K562 (cell line): ENCODE results near the gene FUT8. TPM values are rescaled to one million over a fixed set of nuclear protein-coding genes. Genes with fewer than 3 reads are reported as not detected.

ENCODE experiments used
- ATAC-seq: fragments of 200-7000 bp; cut with Tn5 transposase; 3 replicates; pipeline ENCODE4 v1.9.1; 2020; ENCODE audit warnings: moderate library complexity
- BruUV-seq: library from RNA; stranded (reverse); fragments of 400-500 nt; replicated peaks from 2 replicates; lab custom pipeline; 2021; lab: Mats Ljungman, UMichigan
- CTCF ChIA-PET: fragments of 300-600 bp; formaldehyde crosslinking; extraction: SDS; loops from one replicate; lab custom pipeline; 2021; ENCODE audit warnings: low intra/inter-chr PET ratio; lab: Yijun Ruan, JAX
- POLR2A ChIA-PET: fragments of 300-600, 350-650 bp; sonication (Branson Sonifier 250); formaldehyde crosslinking; extraction: SDS; loops from one replicate; lab custom pipeline; 2021; ENCODE audit warnings: antibody characterized with exemption, inconsistent platforms; lab: Yijun Ruan, JAX
- DNase-seq, 4 experiments: peaks; one replicate each; pipeline versions ENCODE4 v3.0.0 to v3.0.0-alpha.2; 2011 to 2018; ENCODE audit warnings: low spot score in 3 of 4, mixed read lengths in 3 of 4; ENCODE audit errors: extremely low read depth in 1 of 4
- FAIRE-seq: peaks from 2 replicates; lab custom pipeline; 2011; peaks lifted over from hg19 to GRCh38; lab: Jason Lieb, UNC
- H2AFZ ChIP-seq: 2 replicates; pipeline ENCODE4 v1.6.0; 2011; ENCODE audit warnings: low read depth, low read length, control low read depth, inconsistent platforms
- H3K27ac ChIP-seq: fragments of 200-600 bp; 3 replicates; pipeline ENCODE4 v1.8.0; 2011; ENCODE audit warnings: low read depth, mild to moderate bottlenecking, control low read depth, inconsistent platforms, low read length, moderate library complexity, mixed read lengths; ENCODE audit errors: extremely low read depth
- H3K27me3 ChIP-seq, 2 experiments: fragments of 300-600 bp in 1 of 2; 2 replicates in 1 of 2; 3 replicates in 1 of 2; pipeline versions ENCODE4 v1.6.0 to v1.8.0; 2011; ENCODE audit warnings: inconsistent platforms in 2 of 2, low read length in 2 of 2, mild to moderate bottlenecking in 1 of 2, mixed read lengths in 1 of 2, moderate library complexity in 1 of 2; ENCODE audit not compliant: control insufficient read depth in 2 of 2, insufficient read depth in 2 of 2
- H3K36me3 ChIP-seq: fragments of 300-600 bp; 3 replicates; pipeline ENCODE4 v1.8.0; 2011; ENCODE audit warnings: mild to moderate bottlenecking, low read length, inconsistent platforms; ENCODE audit not compliant: control insufficient read depth, insufficient read depth
- H3K4me1 ChIP-seq, 2 experiments: fragments of 200-600 bp in 1 of 2; replicated peaks in 1 of 2; 2 replicates in 1 of 2; 3 replicates in 1 of 2; pipeline versions ENCODE4 v1.5.1 to v1.8.0; 2011; ENCODE audit warnings: inconsistent platforms in 2 of 2, low read length in 2 of 2, mild to moderate bottlenecking in 1 of 2, mixed read lengths in 1 of 2, moderate library complexity in 1 of 2; ENCODE audit not compliant: control insufficient read depth in 2 of 2, insufficient read depth in 2 of 2
- H3K4me2 ChIP-seq: 2 replicates; pipeline ENCODE4 v1.6.1; 2011; ENCODE audit warnings: low read length, control low read depth, inconsistent platforms, mixed read lengths; ENCODE audit not compliant: insufficient read depth
- H3K4me3 ChIP-seq: fragments of 200-600 bp; sonication (generic), shearing (Covaris generic); 2 replicates; pipeline ENCODE4 v1.5.1; 2016; ENCODE audit warnings: control low read depth, inconsistent platforms
- H3K79me2 ChIP-seq: fragments of 200-600 bp; 3 replicates; pipeline ENCODE4 v1.8.0; 2011; ENCODE audit warnings: low read length, inconsistent platforms; ENCODE audit not compliant: control insufficient read depth, insufficient read depth
- H3K9ac ChIP-seq, 2 experiments: 2 replicates each; pipeline versions ENCODE4 v1.6.0 to v1.6.1; 2011; ENCODE audit warnings: low read depth in 2 of 2, low read length in 2 of 2, control low read depth in 1 of 2, inconsistent platforms in 1 of 2, mild to moderate bottlenecking in 1 of 2, mixed read lengths in 1 of 2; ENCODE audit not compliant: insufficient read depth in 1 of 2
- H3K9me1 ChIP-seq: one replicate; pipeline ENCODE4 v1.6.0; 2011; ENCODE audit warnings: inconsistent platforms, mild to moderate bottlenecking, low read length, moderate library complexity; ENCODE audit not compliant: control insufficient read depth, insufficient read depth
- H3K9me3 ChIP-seq: replicated peaks from 2 replicates; pipeline ENCODE4 v1.5.1; 2011; ENCODE audit warnings: low read depth, low read length, inconsistent platforms; ENCODE audit not compliant: control insufficient read depth, insufficient read depth
- H4K20me1 ChIP-seq: replicated peaks from 2 replicates; pipeline ENCODE4 v1.6.1; 2011; ENCODE audit warnings: low read length, inconsistent platforms, mixed read lengths; ENCODE audit not compliant: control insufficient read depth, insufficient read depth
- NRF1 ChIP-seq, 2 experiments: fragments of 450-650 bp; IDR thresholded peaks in 1 of 2; conservative IDR thresholded peaks in 1 of 2; 2 replicates each; pipeline ENCODE4 v1.6.1; 2014; ENCODE audit warnings: mild to moderate bottlenecking in 2 of 2
- WGBS: fragments of 100-300 bp; shearing (Covaris generic); methylation state at CpG from one replicate; pipeline ENCODE4 v1.1.6; 2016; ENCODE audit warnings: low coverage, mixed read lengths; ENCODE audit not compliant: insufficient coverage; ENCODE audit errors: missing lambda C conversion rate; 5-methylcytosine and 5-hydroxymethylcytosine counted together
- in situ Hi-C: fragments of 300-500 bp; cut with MboI; formaldehyde crosslinking; loops from 4 replicates; pipeline ENCODE4 v1.15.0; 2018; ENCODE audit warnings: inconsistent platforms, mixed read lengths
- intact Hi-C: fragments of 100-400 bp; cut with micrococcal nuclease; formaldehyde crosslinking; loops from 2 replicates; pipeline ENCODE4 v1.14.2; 2022
- polyA plus RNA-seq, 8 experiments: library from polyadenylated mRNA; depleted of rRNA in 4 of 8; stranded (reverse) in 5 of 8; unstranded in 3 of 8; fragments of >200 nt; fragmentation: Nextera tagmentation in 2 of 8; fragmentation: Illumina TruSeq in 1 of 8; extraction: Ambion mirVana in 2 of 8; extraction: Trizol in 1 of 8; gene quantifications; 2 replicates each; pipeline versions ENCODE4 v1.2.1 to v1.2.3, GENCODE V29; 2011 to 2014; ENCODE audit warnings: inconsistent platforms in 1 of 8, missing spikeins in 1 of 8
- total RNA-seq, 7 experiments: library from RNA; depleted of rRNA in 6 of 7; stranded (reverse); fragments of >200 nt in 6 of 7; fragmentation: Illumina TruSeq in 2 of 7; extraction: Trizol in 2 of 7; gene quantifications; 2 replicates each; pipeline versions ENCODE4 v1.2.1 to v1.2.3, GENCODE V29; 2011 to 2021; ENCODE audit warnings: low replicate concordance in 1 of 7
- TF ChIP-seq, protein P1 (sequence below): sonication (generic); formaldehyde crosslinking; IDR thresholded peaks from 2 replicates; pipeline ENCODE4 v1.8.1; 2022; ENCODE audit warnings: missing genetic modification reagents
- TF ChIP-seq, protein P2 (sequence below): sonication (generic); formaldehyde crosslinking; IDR thresholded peaks from 2 replicates; pipeline ENCODE4 v1.8.0; 2023; ENCODE audit warnings: mild to moderate bottlenecking, missing genetic modification reagents

Gene FUT8
- total and polyA plus RNA-seq, 9 of the 15 experiments (the other 6 are each of a cell fraction or from before 2014, with no cell fraction given) = 4.1 to 15.2 (median 7.8) TPM

DNA sequence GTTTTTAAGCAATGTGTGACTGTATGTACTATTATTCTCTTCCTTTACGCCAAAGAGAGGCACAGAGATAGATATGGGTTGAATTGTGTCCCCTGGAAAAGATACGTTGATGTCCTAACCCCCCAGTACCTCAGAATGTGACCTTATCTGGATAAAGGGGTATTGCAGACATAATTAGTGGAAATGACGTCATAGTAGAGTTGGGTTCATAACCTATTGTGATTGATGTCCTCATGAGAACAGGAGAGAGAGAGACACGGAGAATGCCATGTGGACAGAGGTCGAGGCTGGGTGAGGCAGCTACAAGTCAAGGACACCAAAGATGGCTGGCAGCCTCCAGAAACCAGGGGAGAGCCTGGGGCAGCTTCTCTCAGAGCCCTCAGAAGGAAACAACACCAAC, 376.3 kb downstream of the FUT8 start (continued):
- TF ChIP-seq, protein P1, sequence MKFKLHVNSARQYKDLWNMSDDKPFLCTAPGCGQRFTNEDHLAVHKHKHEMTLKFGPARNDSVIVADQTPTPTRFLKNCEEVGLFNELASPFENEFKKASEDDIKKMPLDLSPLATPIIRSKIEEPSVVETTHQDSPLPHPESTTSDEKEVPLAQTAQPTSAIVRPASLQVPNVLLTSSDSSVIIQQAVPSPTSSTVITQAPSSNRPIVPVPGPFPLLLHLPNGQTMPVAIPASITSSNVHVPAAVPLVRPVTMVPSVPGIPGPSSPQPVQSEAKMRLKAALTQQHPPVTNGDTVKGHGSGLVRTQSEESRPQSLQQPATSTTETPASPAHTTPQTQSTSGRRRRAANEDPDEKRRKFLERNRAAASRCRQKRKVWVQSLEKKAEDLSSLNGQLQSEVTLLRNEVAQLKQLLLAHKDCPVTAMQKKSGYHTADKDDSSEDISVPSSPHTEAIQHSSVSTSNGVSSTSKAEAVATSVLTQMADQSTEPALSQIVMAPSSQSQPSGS (CRISPR knock-in tag) = no peak
- TF ChIP-seq, all 486 proteins: peak for 3

DNA sequence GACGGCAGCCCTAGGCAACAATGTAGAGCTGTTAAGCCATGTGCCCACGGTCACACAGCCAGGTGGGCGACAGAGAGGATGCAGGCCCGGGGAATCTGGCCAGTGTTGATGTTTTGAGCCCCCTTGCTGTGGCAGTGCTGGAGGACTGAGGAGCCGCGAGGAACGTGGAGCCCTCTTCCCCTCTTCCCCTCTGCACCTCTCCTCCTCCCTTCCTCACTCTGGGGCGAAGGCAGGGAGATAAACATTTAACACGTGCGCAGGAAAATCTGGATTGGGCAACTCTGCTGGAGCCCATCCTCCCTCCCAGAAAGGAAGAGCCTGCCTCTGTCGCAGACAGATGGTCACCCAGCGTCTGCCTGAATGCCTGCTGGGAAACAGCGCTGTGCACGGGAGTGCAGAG, 376.8 kb downstream of the FUT8 start:
- Histone ChIP-seq H3K9me3 (no peaks in the 10 kb centered on the region), H3K79me2 (no peaks in the 10 kb centered on the region), H4K20me1 (no peaks in the 10 kb centered on the region), H3K9ac (no peak overlapping the region), H3K4me1 (no peaks in the 10 kb centered on the region; a peak in 1 of 5 replicates), H3K27me3 (peaks cover 0 to 23% of the 10 kb centered on the region in 2 experiments; a peak in 2 of 5 replicates), H2AFZ (no peak overlapping the region), H3K4me3 (no peak overlapping the region), H3K27ac (no peak overlapping the region), H3K4me2 (no peak overlapping the region)
- 6% methylated on average over 7 of the region's 14 CpGs for WGBS
- no peak for DNase-seq
- CTCF ChIA-PET = no interaction called here
- in situ Hi-C loops = no loop called here
- no peak for FAIRE-seq
- POLR2A ChIA-PET = interaction anchor here (0.6 kb wide), 1 partner anchor 599 kb away, joined by 3 read pairs; no protein-coding TSS in a partner anchor
- no TSS peak for BruUV-seq
- 0 out of 4 replicates have a peak, but pooled peaks of 1 of the 2 experiments have one; percentile 20 for TF ChIP-seq NRF1 (conservative IDR thresholded peaks at IDR 0.05 in 1 of 2, IDR thresholded peaks at IDR 0.05 in 1 of 2)
- TF ChIP-seq, protein P2, sequence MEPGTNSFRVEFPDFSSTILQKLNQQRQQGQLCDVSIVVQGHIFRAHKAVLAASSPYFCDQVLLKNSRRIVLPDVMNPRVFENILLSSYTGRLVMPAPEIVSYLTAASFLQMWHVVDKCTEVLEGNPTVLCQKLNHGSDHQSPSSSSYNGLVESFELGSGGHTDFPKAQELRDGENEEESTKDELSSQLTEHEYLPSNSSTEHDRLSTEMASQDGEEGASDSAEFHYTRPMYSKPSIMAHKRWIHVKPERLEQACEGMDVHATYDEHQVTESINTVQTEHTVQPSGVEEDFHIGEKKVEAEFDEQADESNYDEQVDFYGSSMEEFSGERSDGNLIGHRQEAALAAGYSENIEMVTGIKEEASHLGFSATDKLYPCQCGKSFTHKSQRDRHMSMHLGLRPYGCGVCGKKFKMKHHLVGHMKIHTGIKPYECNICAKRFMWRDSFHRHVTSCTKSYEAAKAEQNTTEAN (CRISPR knock-in tag) = no peak
- TF ChIP-seq, all 486 proteins: peak for 1
- intact Hi-C loops = no loop called here
- ATAC-seq = no peak
- Histone ChIP-seq H3K9me1 (no peaks in the 10 kb centered on the region), H3K36me3 (no peaks in the 10 kb centered on the region)
